HG02610 (cell line): Measurements from ENCODE around the gene GIT2.
A peak's percentile ranks its signal among the peaks of the same experiment; 100 is the strongest.
"Not testable (repeated sequence)": the region's sequence is repeated elsewhere in the genome, so short reads cannot be mapped to it uniquely, and the experiment has no call there.

Experiments used
- ATAC-seq: cut with Tn5 transposase; IDR thresholded peaks from one replicate; pipeline ENCODE4 v1.9.1; 2021; ENCODE audit warnings: mild to moderate bottlenecking, moderate library complexity; ENCODE audit not compliant: unreplicated experiment

Gene GIT2, protein sequence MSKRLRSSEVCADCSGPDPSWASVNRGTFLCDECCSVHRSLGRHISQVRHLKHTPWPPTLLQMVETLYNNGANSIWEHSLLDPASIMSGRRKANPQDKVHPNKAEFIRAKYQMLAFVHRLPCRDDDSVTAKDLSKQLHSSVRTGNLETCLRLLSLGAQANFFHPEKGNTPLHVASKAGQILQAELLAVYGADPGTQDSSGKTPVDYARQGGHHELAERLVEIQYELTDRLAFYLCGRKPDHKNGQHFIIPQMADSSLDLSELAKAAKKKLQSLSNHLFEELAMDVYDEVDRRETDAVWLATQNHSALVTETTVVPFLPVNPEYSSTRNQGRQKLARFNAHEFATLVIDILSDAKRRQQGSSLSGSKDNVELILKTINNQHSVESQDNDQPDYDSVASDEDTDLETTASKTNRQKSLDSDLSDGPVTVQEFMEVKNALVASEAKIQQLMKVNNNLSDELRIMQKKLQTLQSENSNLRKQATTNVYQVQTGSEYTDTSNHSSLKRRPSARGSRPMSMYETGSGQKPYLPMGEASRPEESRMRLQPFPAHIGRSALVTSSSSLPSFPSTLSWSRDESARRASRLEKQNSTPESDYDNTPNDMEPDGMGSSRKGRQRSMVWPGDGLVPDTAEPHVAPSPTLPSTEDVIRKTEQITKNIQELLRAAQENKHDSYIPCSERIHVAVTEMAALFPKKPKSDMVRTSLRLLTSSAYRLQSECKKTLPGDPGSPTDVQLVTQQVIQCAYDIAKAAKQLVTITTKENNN

DNA sequence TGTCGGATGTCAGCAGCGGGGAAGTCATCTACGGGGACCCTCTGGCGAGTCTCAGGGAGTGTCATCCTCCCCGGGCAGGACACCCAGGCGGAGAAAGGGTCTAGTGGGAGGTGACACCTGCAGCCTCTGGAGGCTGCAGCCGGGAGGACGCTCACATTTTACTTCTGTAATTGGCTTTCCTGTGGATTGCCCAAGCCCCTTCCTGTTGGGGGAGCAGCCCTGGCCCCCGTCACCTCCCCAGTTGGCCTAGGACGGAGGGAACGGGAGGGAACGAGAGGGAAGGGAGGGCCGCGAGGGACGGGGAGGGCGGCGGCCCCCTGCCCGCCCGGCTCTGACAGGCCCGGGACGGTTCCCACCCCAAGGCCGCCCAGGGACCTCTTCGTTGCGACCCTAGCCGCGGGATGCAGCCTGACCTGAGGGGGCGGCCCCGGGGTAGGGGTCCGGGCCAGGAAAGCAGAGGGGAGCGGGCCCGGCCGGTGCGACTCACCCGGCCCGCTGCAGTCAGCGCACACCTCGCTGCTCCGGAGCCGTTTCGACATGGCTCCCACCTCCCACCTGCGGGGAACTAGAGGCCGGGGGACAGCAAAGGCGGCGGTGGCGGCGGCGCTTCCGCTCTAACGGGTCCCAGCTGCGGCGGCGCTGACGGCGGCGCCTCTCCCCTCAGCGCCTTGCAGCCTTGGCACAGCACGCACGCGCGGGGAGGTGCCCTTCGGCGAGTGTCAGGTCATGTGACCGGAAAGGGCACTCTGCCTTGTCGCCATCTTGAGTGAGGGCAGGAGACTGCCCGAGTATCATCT lies at the start of gene GIT2:
Gene GIT2 (minus strand): TSS at position 683 of the 797 bp plus-strand sequence. CDS start 144 bp downstream, at position 539.
- ATAC-seq: peak; percentile 70

DNA sequence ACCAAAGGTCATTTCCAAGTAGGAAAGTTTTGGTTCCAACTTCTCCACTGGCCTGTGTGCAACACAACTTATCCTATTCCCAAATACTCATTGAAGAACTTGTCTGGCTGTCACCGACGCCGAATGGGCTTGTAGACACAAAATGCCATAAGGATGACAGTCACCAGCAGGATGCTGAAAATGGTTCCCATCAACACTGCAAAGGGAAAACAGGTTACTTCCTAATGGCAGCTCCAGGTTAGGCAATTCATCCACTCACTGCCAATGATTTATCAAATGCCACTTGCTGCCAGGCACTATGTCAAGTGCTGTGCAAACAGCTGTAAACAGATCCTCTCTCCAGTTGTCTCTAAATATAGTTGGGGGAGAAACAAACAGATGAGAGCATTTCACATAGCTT lies 46.1 kb upstream of the GIT2 start:
- ATAC-seq: no peak

DNA sequence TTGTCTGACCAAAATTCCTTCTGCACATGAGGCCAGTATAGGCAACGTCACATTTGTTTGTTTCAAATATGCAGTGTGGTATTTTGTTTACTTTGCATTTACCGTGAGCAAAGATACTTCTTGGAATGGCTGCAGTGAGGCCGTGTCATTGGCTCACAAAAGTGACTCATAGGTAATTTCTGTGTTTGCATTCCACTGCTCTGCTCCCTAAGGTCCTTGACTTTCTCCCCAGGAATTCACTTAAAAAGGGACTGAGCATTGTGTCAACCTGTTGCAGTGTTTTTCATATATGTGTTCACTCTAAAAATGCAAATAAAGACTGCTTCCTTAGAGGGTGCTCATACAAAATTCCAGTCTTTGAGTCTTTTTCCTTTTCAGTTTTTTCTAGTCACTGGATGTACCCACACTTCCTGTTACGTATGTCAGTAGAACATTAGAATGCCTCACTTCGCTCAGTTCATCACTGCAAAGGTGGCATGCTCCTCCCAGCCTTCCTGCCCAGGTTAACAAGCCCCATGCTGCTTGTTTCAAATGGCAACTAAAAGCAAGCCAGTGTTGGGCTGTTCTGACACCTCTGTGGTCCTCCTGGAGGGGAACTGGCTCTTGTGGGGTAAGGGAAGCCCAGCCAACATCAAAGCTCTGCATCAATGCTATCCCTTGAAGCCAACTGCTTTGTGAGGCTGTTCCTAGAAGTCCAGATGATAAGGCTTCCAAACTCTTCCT lies 43.1 kb upstream of the GIT2 start:
- no peak for ATAC-seq

DNA sequence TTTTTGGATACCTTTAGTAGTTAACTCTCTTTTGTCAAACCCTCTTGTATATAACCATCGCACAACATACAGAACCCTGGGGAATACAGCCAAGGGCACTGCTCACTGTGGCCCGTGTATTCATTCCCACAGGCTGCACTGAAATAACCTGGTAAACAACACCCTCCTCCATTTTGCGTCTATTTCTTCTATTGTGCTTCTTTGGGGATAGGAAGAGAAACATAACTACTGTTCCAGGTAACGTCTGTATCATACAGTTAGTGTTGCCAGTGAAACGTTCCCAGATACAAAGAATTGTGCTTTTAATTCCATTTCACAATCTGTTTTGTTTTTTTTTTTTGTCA lies 42.5 kb upstream of the GIT2 start:
- no peak for ATAC-seq

DNA sequence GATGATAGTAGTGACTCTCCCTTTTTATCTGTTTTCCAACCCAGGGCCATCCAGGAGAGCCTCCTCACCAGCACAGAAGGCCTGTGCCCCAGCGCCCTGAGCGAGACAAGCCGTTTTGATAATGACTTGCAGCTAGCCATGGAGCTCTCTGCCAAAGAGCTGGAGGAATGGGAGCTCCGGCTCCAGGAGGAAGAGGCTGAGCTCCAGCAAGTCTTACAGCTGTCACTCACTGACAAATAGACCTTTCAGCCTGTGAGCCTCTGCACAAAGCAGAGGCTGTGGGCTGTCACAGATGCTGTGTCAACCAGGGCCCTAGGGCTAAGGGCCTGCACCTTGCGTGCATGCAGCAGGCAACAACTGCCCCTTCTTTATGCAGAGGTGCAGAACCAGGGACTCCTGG lies 41.1 kb upstream of the GIT2 start:
- ATAC-seq: no peak

DNA sequence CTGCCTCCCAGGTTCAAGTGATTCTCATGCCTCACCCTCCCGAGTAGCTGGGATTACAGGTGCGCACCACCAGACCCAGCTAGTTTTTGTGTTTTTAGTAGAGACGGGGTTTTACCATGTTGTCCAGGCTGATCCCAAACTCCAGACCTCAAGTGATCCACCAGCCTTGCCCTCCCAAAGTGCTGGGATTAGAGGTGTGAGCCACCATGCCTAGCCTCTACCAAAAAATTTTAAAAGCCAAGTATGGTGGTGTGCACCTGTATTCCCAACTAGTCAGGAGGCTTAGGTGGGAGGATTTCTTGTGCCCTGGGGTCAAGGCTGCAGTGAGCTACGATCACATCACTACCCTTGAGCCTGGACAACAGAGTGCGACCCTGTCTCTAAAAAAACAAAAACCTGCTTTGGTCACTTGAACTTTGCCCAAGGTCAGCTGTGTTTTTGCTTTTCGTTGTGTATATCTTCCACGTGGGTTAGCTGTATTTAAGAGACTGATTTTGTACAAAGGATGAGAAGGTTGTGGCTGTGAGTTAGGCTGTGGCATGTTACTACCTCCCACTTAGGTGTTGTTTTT lies 39.5 kb upstream of the GIT2 start:
- ATAC-seq: no peak

DNA sequence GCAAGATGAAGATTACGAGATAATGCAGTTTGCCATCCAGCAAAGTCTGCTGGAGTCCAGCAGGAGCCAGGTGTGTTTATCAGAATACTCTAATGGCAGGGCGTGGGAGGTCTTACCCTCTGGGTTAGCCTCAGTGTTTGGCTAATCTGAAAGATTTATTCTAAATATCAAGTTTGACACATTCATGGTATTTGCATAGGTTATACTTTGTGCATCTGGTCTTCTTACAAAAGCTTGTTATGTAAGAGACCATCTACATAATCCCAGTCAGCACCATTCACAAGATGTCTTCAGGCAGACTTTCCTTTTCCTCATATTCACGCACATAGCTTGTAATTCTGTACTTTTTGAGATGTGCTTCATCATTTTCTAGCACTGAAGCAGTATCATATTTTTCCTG lies 37.7 kb upstream of the GIT2 start:
- no peak for ATAC-seq

DNA sequence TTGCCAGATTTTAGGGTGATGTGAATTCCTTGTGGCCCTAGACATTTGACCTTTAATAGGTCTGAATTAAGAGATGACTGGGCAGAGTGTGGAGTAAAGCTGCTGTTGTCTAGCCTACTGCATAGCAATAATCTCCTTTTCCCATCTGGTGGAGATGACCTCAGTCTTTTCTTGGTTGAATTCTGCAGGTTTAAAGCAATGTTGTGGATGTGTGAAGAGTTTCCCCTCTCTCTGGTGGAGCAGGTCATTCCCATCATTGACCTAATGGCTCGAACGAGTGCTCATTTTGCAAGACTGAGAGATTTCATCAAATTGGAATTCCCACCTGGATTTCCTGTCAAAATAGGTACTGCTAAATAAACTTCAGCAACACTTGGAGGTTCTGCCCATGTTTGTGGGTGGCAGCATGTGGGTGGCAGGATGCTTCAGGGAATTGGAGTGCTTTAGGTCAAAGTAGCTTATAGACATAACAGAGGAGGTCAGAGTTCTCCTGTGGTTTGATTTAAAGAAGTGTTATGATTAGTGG lies 33.2 kb upstream of the GIT2 start:
- no peak for ATAC-seq

DNA sequence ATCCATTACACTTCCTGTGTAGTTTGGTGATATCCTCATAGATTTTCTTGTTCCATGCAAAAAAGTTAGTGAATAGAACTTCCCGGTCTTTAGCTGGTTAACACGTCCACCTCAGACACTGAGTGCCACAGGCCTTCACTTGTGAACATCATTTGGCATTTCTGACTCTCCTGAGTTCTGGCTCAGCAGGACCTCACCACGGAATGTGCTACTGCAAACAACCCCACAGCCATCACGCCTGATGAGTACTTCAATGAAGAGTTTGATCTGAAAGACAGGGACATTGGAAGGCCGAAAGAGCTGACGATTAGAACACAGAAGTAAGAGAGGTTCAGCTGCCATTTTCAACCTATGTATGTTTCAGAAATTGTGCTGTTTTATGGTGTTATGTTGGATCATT lies 32.2 kb upstream of the GIT2 start:
- no peak for ATAC-seq

DNA sequence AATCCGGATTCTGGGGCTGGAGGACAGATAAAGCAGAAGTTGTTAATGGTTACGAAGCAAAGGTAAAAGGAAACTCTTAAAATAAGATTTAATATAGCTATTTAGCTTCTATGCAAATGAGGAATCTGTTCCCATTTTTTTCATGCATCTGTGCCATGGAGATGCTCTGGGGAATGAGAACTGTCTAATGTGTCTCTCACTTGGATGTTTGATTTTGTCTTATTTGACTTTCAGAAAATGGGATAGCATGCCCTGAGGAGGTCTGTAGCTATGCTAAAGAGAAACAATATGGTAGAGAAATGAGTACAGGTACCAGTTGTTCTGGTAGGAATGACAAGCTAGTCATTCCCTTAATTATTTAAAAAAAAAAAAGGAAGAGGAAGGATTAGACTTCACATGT lies 27.9 kb upstream of the GIT2 start:
- no peak for ATAC-seq

DNA sequence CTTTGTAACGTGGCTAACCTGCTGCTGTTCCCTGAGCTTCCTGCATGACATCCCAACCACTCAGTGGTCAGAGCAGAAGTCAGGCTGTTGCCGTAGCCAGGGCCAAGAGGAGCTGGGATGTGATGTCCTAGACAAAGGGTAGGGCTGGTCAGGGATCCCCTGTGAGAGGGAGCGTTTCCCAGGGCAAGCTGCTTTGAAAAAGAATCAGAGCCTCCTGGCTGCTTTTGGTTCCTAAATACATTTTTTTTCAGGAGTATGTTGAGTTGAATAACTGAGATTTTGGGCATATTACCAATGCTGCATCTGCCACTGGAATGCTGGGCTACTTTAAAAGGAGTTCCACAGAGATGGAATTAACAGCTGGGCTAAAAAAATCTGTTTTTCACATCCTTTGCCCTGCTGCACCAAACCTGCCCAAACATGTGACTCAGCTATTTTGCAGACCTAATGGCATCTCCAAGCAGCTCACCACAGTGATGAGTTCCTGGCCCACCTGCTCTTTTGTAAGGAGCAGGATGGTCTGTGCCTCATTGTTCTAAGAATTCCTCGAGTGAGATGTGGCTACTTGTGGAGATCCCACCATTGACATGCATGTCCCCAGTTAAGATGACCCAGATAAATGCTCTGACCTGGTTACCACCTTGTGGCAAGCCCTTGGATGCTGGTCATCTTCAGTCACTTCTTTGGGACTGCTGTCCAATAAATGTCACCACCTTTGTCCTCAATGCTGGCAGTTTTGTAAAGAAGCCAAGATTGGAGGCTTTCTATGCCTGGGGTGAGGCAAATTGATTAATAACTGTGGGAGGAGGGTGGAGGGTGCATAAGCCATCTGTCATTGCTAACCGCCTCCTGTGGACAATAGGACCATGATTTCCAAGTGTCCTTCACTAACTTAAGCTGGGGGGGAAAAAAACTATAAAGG lies 27.2 kb upstream of the GIT2 start:
- no peak for ATAC-seq

DNA sequence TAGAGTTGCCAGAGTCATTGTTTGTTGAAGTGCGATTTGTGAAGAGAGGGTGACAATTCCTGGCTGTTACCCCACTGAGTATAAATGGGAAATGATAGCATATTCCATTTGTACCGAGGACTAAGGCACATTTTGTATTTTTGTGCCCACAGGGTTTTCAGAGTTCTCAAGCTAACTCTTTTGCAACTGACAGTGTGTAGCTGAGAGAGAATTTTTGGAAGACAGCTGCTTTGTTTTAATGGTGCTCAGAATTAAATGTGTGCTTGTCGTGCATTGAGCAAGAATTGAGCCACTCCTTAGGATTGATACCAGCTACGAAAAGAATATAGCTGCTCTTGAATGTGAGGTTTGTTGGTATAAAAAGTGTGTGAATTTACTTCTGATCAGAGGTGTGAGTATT lies 24.8 kb upstream of the GIT2 start:
- no peak for ATAC-seq

DNA sequence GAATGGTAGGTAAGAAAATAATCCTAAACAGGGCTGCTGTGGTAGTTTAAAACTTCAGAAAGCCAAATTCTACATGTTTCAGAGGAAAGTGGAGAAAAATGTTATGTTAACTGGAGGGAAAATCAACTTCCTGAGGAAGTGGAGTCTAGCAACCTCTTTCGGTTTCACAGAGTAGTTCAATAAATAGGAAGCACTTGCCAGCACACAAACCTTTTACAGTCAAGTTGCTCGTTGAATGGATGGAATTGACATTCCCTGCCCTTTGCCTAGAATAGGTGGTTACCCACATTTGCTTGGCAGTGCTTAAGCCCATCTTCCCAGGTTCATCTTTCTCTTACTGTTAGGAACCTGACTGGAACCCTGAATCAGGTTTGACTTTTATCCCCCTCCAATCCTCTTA lies 19.0 kb upstream of the GIT2 start:
- no peak for ATAC-seq

DNA sequence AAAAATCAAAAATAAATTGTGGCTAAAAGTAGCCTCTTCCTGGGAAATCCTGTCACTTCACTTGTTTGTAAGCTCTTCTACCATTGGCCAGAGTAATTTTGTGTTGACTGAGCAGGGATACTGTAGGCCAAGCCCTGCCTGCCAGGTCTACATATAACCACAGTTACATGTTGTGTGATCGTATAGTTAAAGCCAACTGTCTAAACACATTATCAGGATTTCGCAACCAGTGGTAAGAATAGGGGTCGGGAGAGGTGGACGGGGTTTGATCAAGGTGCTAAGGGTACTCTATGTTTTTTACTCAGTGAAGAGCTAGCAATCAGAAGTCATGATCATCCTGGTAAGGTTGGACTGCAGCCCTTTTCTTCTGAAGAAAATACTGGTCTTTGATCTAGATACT lies 16.5 kb upstream of the GIT2 start:
- no peak for ATAC-seq

DNA sequence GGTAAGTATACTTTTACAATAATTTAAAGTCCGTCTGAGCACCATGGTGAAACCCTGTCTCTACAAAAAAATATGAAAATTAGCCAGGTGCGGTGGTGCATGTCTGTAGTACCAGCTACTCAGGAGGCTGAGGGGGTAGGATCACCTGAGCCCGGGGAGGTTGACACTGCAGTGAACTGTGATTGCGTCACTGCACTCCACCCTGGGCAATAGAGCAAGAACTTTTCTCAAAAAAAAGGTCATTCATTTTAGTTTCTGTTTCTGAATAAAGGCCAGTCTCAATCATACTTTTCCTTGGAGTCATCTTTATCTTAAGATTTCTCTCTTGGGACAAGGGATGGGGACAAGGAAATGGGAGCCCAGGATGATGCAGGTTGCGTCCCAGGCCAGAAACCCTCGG lies 16.0 kb upstream of the GIT2 start:
- ATAC-seq: peak; percentile 56

DNA sequence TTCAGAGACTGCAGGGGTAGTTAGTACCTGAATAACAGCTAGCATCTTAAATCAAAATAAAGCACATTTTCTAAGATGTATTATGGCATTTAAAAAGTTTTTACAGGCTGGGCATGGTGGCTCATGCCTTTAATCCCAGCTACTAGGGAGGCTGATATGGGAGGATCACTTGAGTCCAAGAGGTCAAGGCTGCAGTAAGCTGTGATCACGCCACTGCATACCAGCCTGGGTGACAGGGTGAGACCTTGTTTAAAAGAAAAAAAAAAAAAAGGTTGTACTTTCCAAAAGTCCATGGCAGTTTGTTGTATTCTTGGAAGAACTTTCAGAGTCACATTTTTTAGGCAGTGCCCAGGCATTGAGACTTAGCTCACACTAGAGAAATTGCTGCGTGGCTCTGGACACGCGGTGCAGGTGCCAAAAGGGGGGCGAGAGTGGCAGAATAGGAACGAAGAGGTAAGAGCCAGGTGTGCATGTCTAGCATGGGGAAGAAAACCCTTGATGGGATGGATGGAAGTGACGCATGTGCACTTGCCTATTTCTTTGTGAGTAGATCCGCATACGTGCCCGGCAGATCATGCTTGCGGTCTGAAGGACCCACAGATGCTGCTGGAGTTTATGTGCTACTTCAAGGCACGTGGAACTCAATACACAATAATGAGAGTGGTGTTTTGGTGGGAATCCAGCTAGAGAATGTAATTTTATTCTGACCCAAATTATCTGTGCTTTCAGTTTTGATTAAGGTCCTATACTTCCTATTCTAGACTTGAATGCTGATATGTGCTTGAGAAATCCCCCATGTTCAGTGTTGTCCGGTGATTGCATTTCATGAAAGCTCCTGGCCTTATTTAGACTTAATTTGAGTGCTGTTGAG lies 14.9 kb upstream of the GIT2 start:
- ATAC-seq: peak; percentile 43

DNA sequence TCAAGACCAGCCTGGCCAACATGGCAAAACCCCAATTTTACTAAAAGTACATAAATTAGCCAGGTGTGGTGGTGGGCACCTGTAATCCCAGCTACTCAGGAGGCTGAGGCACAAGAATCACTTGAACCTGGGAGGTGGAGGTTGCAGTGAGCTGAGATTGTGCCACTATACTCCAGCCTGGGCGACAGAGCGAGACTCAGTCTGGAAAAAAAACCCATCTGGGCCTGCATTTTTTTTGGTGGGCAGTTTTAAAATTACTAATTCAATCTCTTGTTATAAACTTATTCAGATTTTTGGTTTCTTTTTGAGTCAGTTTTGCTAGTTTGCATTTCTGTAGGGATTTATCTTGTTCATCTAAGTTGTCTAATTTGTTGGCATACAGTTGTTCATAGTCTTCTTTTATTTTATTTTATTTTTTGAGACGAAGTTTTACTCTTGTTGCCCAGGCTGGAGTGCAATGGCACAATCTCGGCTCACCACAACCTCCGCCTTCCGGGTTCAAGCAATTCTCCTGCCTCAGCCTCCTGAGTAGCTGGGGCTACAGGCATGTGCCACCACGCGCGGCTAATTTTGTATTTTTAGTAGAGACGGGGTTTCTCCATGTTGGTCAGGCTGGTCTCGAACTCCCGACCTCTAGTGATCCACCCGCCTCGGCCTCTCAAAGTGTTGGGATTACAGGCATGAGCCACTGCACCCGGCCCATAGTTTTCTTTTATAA lies 12.7 kb upstream of the GIT2 start:
- not testable (repeated sequence) for ATAC-seq

DNA sequence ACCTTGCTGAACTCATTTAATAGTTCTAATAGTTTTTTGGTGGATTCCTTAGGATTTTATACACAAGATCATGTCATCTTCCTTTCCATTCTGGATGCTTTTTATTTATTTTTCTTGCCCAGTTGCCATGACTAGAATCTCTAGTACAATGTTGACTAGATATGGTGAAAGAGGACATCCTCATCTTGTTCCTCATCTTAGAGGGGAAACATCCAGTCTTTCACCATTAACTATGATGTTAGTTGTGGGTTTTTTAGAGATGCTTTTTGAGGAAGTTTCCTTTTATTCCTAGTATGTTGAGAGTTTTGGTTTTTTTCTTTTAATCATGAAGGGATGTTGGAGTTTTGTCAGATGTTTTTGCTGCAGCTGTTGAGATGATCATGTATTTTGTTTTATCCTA lies 11.7 kb upstream of the GIT2 start:
- no peak for ATAC-seq
